HG02610 (cell line): ENCODE results near the gene CRHR2.

ENCODE experiments used
- ATAC-seq: cut with Tn5 transposase; IDR thresholded peaks from one replicate; pipeline ENCODE4 v1.9.1; 2021; ENCODE audit warnings: mild to moderate bottlenecking, moderate library complexity; ENCODE audit not compliant: unreplicated experiment

The CRHR2 gene

GRCh38 chr7:30707391-30708357 is 25.4 kb upstream of the CRHR2 start:
- ATAC-seq = no peak

GRCh38 chr7:30706908-30707307 is 24.7 kb upstream of the CRHR2 start:
- no peak for ATAC-seq

GRCh38 chr7:30706316-30706715 is 24.1 kb upstream of the CRHR2 start:
- no peak for ATAC-seq

- ATAC-seq = no peak
Observed at GRCh38 chr7:30705596-30705995, 23.3 kb upstream of the CRHR2 start.

GRCh38 chr7:30705008-30705407 is 22.8 kb upstream of the CRHR2 start:
- no peak for ATAC-seq

GRCh38 chr7:30703756-30704155 is 21.5 kb upstream of the CRHR2 start:
- no peak for ATAC-seq

GRCh38 chr7:30702200-30702599 is 19.9 kb upstream of the CRHR2 start:
- ATAC-seq = no peak

- no peak for ATAC-seq
Observed at GRCh38 chr7:30700941-30701340, 18.7 kb upstream of the CRHR2 start.

GRCh38 chr7:30699706-30700495 is 17.6 kb upstream of the CRHR2 start:
- no peak for ATAC-seq

GRCh38 chr7:30698481-30698880 is 16.2 kb upstream of the CRHR2 start:
- no peak for ATAC-seq

- ATAC-seq = no peak
Observed at GRCh38 chr7:30697719-30698460, 15.6 kb upstream of the CRHR2 start.

- ATAC-seq = no peak
Observed at GRCh38 chr7:30694774-30695721, 12.8 kb upstream of the CRHR2 start.

GRCh38 chr7:30694218-30694745 is 12.0 kb upstream of the CRHR2 start:
- no peak for ATAC-seq

GRCh38 chr7:30692882-30693281 is 10.6 kb upstream of the CRHR2 start:
- ATAC-seq = no peak

- ATAC-seq = no peak
Observed at GRCh38 chr7:30692438-30692837, 10.2 kb upstream of the CRHR2 start.

- ATAC-seq = no peak
Observed at GRCh38 chr7:30690011-30690410, 7.8 kb upstream of the CRHR2 start.

GRCh38 chr7:30688718-30689221 is 6.5 kb upstream of the CRHR2 start:
- no peak for ATAC-seq

GRCh38 chr7:30687604-30688003 is 5.3 kb upstream of the CRHR2 start:
- ATAC-seq = no peak

GRCh38 chr7:30684351-30684750 is 2.1 kb upstream of the CRHR2 start:
- no peak for ATAC-seq

- ATAC-seq = no peak
Observed at GRCh38 chr7:30683816-30684215, 1.6 kb upstream of the CRHR2 start.
